Fibroblast of skin of left biceps (primary cell): Measurements from ENCODE around the gene NDUFA8.

Experiments
- DNase-seq, 2 experiments: peaks; one replicate each; pipeline ENCODE4 v3.0.0-alpha.2; 2013; ENCODE audit warnings: low read depth in 2 of 2

NDUFA8 gene

GRCh38 chr9:122135529-122135859 lies 24.1 kb downstream of the NDUFA8 start:
- no peak for DNase-seq

GRCh38 chr9:122134822-122135528 lies 24.6 kb downstream of the NDUFA8 start:
- DNase-seq, result no peak

DNA sequence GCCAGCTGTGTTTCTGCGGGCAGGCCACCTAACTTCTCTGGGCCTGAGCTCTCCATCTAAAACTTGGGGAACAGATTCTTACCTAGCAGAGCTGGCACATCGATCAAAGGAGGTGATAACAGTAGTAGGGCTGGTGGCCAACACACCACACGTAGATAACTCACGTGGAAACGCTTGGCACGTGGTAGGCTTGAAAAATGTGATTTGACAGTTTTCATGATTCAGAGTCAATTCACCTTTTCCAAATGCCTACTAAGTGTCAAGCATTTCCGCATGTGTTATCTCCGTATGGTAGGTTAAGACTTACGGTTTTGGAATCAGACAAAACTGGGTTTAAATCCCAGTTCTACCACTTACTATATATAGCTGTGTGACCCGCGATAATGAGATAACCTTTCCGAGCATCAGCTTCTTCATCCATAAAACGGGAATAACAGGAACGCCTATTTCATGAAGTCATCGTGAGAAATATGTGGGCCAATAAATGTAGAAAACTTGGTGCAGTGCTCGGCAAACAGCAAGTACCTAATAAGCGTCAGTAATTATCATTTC lies 25.5 kb downstream of the NDUFA8 start:
- DNase-seq, result no peak

DNA sequence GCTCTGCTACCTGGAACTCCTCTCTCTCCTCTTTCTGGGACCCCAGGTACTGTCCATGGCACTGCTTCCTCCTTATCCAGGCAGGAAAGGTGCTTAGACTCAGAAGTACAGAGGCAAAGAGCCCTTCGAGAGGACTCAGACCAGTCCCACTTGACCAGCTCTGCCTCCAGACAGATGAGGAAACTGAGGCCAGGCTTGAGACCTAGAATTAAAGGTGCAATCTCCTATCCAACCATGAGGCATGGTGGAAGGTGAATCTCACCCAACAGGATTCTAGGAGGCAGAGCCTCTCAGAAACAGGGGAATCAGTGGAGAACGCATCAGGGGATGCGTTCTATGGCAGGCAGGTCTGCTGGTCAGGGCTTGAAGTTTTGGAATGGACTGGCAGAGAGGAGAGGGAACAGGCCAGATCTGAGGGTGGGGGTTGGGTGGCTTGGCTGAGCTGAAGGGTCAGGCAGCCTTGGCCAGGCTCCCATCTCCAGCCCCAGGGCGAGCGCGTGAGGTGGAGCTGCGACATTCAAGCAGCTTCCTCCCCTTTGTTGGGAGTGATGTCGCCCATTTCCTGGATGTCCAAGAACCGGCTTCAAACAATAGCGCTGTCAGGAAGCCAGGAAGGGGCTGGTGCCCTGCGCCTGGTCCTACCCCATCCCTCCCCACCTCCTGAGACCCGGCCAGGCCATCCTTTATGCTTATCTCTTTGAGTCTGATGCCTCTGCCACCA lies 26.2 kb downstream of the NDUFA8 start:
- no peak for DNase-seq

DNA sequence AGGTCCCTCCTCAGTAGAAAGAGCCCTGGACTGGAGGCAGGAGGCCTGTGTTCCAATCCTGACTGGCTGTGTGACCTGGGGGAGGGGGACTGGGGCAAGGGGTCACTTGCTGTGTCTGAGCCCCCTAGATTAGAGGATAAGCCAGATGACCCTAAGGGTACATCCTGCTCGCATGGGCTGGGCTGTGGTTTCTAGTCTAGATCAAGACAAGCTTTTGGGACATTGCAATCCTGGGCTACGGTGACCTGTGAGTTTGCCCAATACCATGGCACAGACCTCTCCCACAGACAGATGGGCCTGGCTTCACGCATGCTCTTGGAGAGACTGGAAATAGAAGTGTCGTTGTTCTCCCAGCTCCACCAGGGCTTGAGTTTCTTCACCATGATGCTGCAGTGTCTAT lies 27.0 kb downstream of the NDUFA8 start:
- DNase-seq, result no peak

GRCh38 chr9:122131401-122132001 lies 28.1 kb downstream of the NDUFA8 start:
- DNase-seq, result no peak

DNA sequence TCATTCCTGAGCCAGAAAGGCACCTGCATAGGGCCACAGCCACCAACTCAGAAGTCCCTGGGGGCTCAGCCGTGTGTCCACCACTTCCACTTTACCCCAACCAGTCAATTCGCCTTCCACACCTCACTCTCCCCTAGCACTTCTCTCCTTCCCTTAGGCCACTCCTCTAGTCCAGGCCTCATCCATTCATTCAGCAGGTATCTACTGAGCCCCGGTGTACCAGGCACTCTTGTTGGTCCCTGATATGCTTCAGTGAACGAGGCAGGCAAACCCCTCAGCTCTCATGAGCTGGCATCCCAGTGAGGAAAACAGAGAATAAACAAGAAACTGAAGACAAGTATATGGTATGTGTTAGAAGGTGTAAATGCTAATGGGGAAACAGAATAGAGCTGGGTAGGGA lies 28.7 kb downstream of the NDUFA8 start:
- DNase-seq, result no peak

DNA sequence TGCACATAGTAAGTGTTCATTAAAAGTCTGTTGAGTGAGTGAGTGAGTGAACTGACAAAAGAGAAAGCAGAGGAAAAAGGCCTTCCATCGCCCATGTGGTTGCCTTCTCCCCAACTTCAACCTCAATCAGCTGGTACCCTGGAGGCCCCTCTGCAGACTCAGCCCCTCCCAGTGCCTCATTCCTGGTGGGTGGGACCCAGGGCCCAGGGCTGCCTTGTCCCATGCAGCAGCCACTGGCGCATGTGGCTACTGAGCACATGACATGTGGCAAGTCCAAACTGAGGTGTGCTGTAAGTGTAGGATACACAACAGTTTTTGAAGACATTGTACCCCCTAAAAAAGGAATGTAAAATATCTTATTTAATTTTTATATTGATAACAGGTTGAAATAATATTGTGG lies 29.6 kb downstream of the NDUFA8 start:
- no peak for DNase-seq

- no peak for DNase-seq
These were observed 30.6 kb downstream of the NDUFA8 start for GRCh38 chr9:122128969-122129343.

DNA sequence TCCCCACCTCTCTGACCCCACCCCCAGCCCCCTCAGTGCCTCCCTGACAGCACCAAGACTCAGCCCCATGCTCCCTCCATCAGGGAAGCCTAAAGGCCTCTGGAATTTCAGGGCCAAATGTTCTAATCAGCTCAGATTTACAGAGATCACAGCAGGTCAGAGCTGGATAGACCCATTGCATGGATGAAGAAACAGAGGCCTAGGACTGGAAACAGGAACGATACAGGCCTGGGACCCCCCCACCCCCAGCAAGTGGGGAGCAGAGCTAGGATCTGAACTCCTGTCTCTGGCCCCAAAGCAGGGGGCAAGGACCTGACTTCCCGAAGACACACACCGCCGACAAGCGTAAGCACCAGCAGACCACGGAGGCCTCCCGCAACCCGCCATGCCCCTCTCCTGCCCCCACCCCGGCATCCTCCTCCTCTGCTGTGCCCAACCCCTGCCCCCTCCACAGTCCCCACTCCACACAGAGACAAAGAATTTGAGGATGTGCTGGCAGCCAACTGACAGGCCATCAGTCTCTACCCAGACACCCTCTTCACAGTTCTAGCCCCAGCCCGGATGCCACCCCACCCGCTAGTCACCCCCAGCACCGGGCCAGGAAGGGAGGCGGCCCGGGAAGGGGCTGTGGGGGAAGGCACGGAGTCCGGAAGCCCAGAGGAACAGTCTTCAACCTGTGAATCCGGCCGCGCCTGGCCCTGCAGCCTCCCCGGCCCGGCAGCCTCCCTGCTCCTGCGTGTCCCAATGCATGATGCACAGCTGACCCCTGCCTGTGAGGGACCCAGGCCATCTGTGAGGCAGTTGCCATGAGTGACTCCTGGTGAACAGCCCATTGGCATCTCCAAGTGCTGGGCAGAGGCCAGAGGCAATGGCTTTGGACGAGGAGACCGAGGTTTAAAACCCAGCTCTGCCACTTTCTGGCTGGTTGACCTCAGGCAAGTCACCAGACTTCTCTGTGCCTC lies 31.3 kb downstream of the NDUFA8 start:
- DNase-seq, result no peak

GRCh38 chr9:122127396-122127798 lies 32.2 kb downstream of the NDUFA8 start:
- DNase-seq, result no peak

- DNase-seq, result peak; percentile 8 to 17
These were observed 33.0 kb downstream of the NDUFA8 start for GRCh38 chr9:122126331-122127261.

DNA sequence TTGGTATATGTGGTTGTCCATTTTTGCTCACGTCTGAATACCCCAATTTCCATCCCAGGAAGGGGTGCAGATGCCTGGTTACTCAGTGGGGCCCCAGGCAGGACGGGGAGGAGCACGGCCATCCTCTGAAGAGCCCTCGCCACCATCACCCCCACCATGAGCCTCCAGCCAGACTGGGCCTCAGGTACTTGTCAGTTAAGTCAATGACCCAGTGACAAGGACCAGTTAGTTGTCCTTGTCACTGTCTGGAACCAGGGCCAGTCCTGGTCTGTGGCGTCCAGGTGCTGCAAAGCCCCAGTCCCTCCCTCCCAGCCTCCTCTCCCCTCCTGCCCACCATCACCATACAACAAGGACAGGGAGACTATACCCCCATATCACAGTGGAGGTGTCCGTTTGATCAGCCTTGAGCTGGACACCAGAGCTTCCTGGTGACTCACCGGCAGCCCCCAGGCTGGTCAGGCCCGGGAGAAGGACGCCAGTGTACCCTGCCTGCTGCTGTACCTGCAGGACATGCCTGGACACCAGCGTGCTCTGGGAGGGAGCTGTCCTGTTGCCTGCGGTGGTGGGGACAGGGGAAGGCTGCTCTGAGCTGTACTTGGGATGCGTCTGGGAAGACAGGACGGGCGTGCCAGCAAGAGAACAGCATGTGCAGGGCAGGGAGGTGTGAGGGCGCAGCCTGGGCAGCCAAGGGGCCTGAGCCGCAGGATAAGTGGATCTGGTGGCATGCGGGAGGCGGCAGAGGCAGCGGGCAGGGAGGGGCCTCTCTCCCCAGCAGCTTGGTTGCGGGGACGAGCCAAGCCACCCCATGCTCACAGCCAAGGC lies 33.9 kb downstream of the NDUFA8 start:
- DNase-seq, result no peak

DNA sequence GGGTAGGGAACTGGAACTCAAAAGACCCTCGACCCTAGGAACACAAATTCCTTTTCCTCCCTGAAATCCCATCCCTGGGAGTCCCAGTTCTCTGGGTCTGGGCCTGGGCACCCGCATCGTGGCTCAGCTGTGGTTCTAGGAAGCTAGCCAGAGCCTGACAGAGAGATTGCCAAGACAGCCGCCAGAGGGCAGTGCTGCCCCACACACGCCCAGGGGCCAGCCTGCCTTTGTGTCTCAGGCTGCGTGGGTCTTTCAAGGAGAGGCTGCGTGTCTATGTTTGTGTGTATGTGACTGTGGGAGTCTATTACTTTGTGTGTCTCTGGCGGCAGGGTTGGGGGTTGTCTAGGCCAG lies 34.4 kb downstream of the NDUFA8 start:
- DNase-seq, result peak; percentile 23 to 30

DNA sequence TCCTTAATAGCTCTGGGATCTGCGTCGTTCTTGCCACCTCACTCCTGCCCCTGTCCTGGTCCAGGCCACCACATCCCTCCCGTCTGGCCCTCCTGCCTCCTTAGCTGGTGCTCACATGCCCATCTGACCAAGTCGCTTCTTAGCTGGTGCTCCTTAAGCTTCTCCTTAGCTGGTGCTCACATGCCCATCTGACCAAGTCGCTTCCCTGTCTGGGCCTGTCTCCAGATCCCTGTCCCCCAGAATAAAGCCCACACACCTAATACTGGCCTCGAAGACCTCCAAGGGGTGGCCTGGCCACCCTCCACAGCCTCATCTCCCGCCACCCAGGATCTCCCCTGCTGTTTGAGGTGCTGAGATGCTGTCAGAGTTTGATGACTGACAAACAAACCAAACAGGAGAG lies 35.1 kb downstream of the NDUFA8 start:
- DNase-seq, result no peak

GRCh38 chr9:122124048-122124447 lies 35.5 kb downstream of the NDUFA8 start:
- DNase-seq, result no peak

- DNase-seq, result peak in 1 of 2 experiments; percentile 20
These were observed 36.5 kb downstream of the NDUFA8 start for GRCh38 chr9:122122903-122123632.

DNA sequence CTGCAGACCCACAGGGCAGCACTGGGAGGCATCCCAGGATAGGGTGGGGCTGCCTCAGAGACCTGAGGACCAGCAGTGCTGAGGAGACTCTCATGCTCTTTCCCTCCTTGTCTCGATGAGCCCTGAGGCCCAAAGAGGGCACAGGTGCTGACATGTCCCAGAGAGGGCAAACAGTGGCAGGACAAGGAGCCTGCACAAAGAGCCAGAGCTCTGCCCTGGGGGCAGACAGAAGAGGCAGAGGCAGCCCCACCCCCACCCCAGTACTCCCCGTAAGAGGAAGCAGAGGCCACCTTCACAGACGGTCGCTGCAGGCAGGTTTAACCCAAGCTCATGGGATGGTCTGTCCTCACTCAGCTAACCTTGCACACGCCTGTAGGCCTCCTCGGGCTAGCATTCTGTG lies 37.1 kb downstream of the NDUFA8 start:
- no peak for DNase-seq

GRCh38 chr9:122121931-122122330 lies 37.6 kb downstream of the NDUFA8 start:
- DNase-seq, result no peak
